ENCODE results near the gene NUDT3.
A peak's percentile ranks its signal among the peaks of the same experiment; 100 is the strongest.

Gene NUDT3

DNA sequence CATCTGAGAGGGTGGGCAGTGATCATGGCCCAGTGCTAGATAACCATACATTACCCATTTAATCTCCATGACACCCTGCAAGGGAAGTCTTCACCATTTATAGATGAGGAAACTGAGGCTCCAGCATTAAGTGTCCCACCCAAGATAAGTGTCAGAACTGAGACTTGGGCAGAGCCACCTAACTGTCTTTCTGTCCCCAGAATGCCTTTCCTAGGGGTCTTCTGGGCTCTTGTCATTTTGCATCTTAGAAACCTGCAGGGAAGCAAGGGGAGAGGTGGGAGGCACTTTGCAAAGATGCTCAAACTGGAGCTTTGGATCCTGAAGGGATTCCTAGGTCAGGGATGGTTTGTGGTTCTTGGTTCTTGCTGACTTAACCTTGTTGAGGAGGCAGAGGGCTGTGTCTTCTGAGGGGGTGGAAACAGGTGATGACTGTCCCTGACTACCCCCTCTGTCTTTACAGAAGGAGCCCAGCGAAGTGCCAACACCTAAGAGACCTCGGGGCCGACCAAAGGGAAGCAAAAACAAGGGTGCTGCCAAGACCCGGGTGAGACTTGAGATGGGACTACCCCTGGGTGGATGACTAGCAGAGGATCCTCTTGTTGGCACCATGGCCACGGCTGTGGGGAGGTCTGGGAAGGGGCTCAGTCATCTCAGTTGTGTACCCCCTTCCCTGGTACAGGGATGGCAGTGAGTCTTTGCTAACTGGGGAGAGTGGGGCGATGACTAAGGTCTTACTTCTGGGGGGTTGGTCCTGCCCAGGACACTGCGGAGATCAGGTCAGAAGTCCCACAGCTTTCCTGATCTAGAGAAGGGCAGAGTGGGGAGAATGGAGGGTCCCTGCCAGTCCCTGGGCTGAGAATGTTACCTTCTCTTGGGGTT, 150.0 kb downstream of the NUDT3 start:
- peaks cover 12 to 18% of the 10 kb centered on the region in 2 donors for H3K36me3 ChIP-seq (ENCODE audit: control insufficient read depth in 2 of 2, insufficient read depth in 2 of 2, low read length in 2 of 2)
- no peaks in the 10 kb centered on the region for H3K9me3 ChIP-seq (ENCODE audit: control insufficient read depth in 2 of 2, low read length in 2 of 2)
- no peak overlapping the region for H3K27ac ChIP-seq (ENCODE audit: low read depth in 2 of 2, low read length in 2 of 2)
- H3K9ac ChIP-seq (ENCODE audit: low read depth in 1 of 2, low read length in 2 of 2), result no peak overlapping the region
- H3K4me1 ChIP-seq (ENCODE audit: control insufficient read depth in 2 of 2, insufficient read depth in 2 of 2, low read length in 2 of 2), result peaks cover 9 to 15% of the 10 kb centered on the region in 2 donors
- H3K4me3 ChIP-seq (ENCODE audit: low read length in 2 of 2), result no peak overlapping the region
- no peaks in the 10 kb centered on the region for H3K27me3 ChIP-seq (ENCODE audit: control insufficient read depth in 2 of 2, insufficient read depth in 2 of 2, low read length in 2 of 2)

DNA sequence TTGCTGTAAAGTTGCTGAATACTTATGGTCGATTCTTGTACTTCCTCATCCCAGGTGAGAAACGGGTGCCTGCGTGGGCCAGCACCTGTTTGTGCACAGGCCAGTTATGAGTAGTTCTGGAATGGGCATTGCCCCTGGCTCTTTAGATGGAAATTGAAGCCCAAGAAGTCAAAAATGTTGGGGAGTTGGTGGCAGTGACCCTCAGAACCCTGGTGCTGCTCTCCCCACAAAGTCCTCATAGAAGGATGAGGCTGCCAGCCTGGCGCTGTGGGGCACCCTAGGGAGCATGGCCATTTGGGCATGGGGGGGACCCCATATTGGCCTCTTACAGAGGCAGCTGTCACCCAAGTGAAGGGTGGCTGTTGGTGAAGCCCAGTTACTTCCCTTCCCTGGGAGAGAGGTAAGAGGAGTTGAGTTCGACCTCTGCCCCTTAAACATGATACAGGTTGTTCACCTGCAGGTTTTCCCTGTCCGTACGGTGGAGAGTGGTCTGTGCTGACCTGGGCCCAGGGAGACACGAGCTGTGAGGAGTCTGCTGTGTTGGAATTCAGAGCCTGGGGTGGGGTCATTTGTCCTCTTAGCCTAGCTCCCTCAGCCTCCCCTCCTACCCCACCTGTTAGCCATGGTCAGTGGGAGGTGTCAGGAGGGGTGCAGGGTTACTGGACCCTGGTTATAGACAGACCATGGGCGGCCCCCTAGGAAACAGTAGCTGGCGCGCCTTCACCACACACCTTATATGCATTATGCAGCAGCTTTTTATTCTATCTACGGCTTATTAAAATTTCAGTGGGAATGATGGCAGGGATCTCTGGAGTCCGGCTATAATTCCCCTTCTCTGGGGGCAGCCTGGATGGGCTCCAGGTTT, 150.9 kb downstream of the NUDT3 start:
- H3K27ac ChIP-seq (ENCODE audit: low read depth in 2 of 2, low read length in 2 of 2), result no peak overlapping the region
- peaks cover 12 to 18% of the 10 kb centered on the region in 2 donors for H3K36me3 ChIP-seq (ENCODE audit: control insufficient read depth in 2 of 2, insufficient read depth in 2 of 2, low read length in 2 of 2)
- H3K9ac ChIP-seq (ENCODE audit: low read depth in 1 of 2, low read length in 2 of 2), result no peak overlapping the region
- no peaks in the 10 kb centered on the region for H3K27me3 ChIP-seq (ENCODE audit: control insufficient read depth in 2 of 2, insufficient read depth in 2 of 2, low read length in 2 of 2)
- H3K4me1 ChIP-seq (ENCODE audit: control insufficient read depth in 2 of 2, insufficient read depth in 2 of 2, low read length in 2 of 2), result peaks cover 9 to 15% of the 10 kb centered on the region in 2 donors
- no peak overlapping the region for H3K4me3 ChIP-seq (ENCODE audit: low read length in 2 of 2)
- H3K9me3 ChIP-seq (ENCODE audit: control insufficient read depth in 2 of 2, low read length in 2 of 2), result no peaks in the 10 kb centered on the region

DNA sequence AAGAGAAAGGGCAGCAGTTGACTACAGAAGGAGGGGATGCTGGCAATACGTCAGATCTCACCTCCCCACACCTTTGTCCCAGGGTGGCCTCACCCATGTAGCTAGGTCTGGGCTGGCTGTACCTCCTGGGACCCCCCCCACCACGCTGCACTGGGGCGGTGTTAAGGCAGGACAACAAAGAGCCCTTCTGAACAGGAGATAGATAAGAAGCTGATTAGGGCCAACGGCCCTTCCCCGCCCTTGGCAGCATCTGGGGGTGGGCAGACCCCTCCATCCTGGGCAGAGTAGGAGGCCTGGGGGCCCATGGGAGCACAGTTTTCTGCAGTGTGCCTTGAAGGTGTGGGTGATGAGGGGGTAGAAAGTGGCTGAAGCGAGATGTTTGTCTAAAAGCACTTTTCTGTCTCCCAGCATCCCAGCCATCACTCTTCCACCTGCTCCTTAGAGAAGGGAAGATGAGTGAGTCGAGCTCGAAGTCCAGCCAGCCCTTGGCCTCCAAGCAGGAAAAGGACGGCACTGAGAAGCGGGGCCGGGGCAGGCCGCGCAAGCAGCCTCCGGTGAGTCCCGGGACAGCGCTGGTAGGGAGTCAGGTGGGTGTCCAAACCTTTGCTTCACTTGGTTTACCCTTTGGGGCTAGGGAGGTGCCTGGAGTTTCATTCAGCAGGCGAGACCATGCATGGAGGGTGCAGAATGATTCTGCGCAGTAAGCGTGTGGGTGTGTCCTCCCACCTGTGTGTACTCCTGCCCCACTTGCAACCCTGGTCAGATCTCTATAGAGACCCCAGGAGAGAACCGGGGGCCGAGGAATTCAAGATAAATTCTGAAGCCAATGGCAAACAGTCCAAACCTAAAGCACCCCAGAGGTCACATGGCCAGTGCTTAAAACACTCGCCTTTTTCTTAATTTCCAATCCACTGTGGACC, 151.9 kb downstream of the NUDT3 start:
- H3K4me1 ChIP-seq (ENCODE audit: control insufficient read depth in 2 of 2, insufficient read depth in 2 of 2, low read length in 2 of 2), result peaks cover 9 to 15% of the 10 kb centered on the region in 2 donors
- peaks cover 12 to 18% of the 10 kb centered on the region in 2 donors for H3K36me3 ChIP-seq (ENCODE audit: control insufficient read depth in 2 of 2, insufficient read depth in 2 of 2, low read length in 2 of 2)
- no peak overlapping the region for H3K27ac ChIP-seq (ENCODE audit: low read depth in 2 of 2, low read length in 2 of 2)
- no peaks in the 10 kb centered on the region for H3K27me3 ChIP-seq (ENCODE audit: control insufficient read depth in 2 of 2, insufficient read depth in 2 of 2, low read length in 2 of 2)
- H3K4me3 ChIP-seq (ENCODE audit: low read length in 2 of 2), result no peak overlapping the region
- no peak overlapping the region for H3K9ac ChIP-seq (ENCODE audit: low read depth in 1 of 2, low read length in 2 of 2)
- no peaks in the 10 kb centered on the region for H3K9me3 ChIP-seq (ENCODE audit: control insufficient read depth in 2 of 2, low read length in 2 of 2)

DNA sequence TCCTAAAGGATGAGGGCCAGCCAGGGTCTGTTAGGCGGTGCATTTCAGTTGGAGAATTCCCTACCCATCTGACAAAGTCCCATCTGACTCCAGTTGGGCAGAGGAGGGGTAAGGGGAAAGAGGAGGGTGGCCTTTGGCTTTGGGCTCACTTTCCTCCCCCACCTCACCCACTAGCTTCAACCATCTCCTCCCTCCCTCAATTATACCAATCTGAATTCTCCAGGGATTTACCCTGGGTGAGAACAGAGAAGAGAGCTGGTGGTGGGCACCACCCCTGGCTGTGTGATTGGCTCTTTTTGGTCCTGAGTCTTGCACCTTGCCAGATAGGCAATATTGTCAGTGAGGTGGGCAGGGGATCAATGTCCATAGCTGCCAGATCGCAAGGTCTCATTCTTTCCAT, 152.6 kb downstream of the NUDT3 start:
- Histone ChIP-seq H3K4me1 (ENCODE audit: control insufficient read depth in 2 of 2, insufficient read depth in 2 of 2, low read length in 2 of 2) (peaks cover 9 to 15% of the 10 kb centered on the region in 2 donors), H3K9me3 (ENCODE audit: control insufficient read depth in 2 of 2, low read length in 2 of 2) (no peaks in the 10 kb centered on the region), H3K4me3 (ENCODE audit: low read length in 2 of 2) (no peak overlapping the region), H3K27me3 (ENCODE audit: control insufficient read depth in 2 of 2, insufficient read depth in 2 of 2, low read length in 2 of 2) (no peaks in the 10 kb centered on the region), H3K9ac (ENCODE audit: low read depth in 1 of 2, low read length in 2 of 2) (no peak overlapping the region), H3K36me3 (ENCODE audit: control insufficient read depth in 2 of 2, insufficient read depth in 2 of 2, low read length in 2 of 2) (peaks cover 12 to 18% of the 10 kb centered on the region in 2 donors), H3K27ac (ENCODE audit: low read depth in 2 of 2, low read length in 2 of 2) (no peak overlapping the region)

- Histone ChIP-seq H3K27ac (ENCODE audit: low read depth in 2 of 2, low read length in 2 of 2) (no peak overlapping the region), H3K9me3 (ENCODE audit: control insufficient read depth in 2 of 2, low read length in 2 of 2) (no peaks in the 10 kb centered on the region), H3K27me3 (ENCODE audit: control insufficient read depth in 2 of 2, insufficient read depth in 2 of 2, low read length in 2 of 2) (no peaks in the 10 kb centered on the region), H3K36me3 (ENCODE audit: control insufficient read depth in 2 of 2, insufficient read depth in 2 of 2, low read length in 2 of 2) (peaks cover 12 to 18% of the 10 kb centered on the region in 2 donors), H3K4me3 (ENCODE audit: low read length in 2 of 2) (no peak overlapping the region), H3K4me1 (ENCODE audit: control insufficient read depth in 2 of 2, insufficient read depth in 2 of 2, low read length in 2 of 2) (peaks cover 8 to 12% of the 10 kb centered on the region in 2 donors), H3K9ac (ENCODE audit: low read depth in 1 of 2, low read length in 2 of 2) (no peak overlapping the region)
Measured at GRCh38 chr6:34239500-34239825, 153.0 kb downstream of the NUDT3 start.

DNA sequence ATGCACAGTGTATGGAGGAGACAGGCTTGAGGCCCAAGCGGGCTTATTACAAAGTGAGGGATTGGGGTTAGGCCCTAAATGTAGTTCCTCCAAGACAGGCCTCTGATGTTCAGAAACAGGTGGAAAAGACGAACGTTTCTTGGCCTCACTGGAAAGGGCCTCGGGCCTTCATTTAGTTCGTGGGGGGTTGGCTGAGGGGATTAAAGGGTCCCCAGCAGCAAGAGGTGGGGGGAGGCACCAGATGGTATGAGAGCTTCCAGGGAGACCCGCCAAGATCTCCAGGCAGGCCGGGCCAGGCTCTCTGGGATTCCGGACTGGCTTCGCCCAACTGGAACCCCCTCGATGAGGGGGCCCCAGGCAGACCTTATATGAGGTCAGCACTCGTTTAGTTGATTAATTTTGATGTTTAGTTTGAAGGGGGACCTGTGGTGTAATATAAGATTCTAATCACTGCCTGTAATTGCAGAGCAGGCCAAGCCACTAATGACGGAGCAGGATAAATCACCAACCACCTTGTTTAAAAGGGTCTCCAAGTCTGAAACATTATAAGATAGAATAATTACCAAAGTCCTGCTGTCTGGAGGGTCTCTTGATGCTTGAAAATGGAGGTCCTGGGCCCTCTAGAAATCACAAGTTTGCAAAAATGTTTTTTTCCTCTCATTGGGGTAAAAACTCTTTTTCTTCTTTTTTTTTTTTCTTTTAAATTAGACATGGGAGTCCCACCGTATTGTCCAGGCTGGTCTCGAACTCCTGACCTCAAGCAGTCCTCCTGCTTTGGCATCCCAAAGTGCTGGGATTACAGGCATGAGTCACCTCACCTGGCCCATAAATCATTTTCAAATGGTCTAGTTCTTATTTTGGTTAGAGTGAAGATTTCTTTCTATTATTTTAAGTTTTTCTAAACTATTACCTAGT, 153.6 kb downstream of the NUDT3 start:
- Histone ChIP-seq H3K9ac (ENCODE audit: low read depth in 1 of 2, low read length in 2 of 2) (peak overlapping the region; percentile 52 to 73), H3K4me3 (ENCODE audit: low read length in 2 of 2) (peak overlapping the region; percentile 67), H3K36me3 (ENCODE audit: control insufficient read depth in 2 of 2, insufficient read depth in 2 of 2, low read length in 2 of 2) (peaks cover 12 to 18% of the 10 kb centered on the region in 2 donors), H3K27ac (ENCODE audit: low read depth in 2 of 2, low read length in 2 of 2) (no peak overlapping the region), H3K9me3 (ENCODE audit: control insufficient read depth in 2 of 2, low read length in 2 of 2) (no peaks in the 10 kb centered on the region), H3K4me1 (ENCODE audit: control insufficient read depth in 2 of 2, insufficient read depth in 2 of 2, low read length in 2 of 2) (peaks cover 5 to 9% of the 10 kb centered on the region in 2 donors), H3K27me3 (ENCODE audit: control insufficient read depth in 2 of 2, insufficient read depth in 2 of 2, low read length in 2 of 2) (no peaks in the 10 kb centered on the region)

GRCh38 chr6:34237722-34238584, 154.5 kb downstream of the NUDT3 start:
- Histone ChIP-seq H3K36me3 (ENCODE audit: control insufficient read depth in 2 of 2, insufficient read depth in 2 of 2, low read length in 2 of 2) (peaks cover 12 to 18% of the 10 kb centered on the region in 2 donors), H3K4me1 (ENCODE audit: control insufficient read depth in 2 of 2, insufficient read depth in 2 of 2, low read length in 2 of 2) (peaks cover 5 to 9% of the 10 kb centered on the region in 2 donors), H3K9ac (ENCODE audit: low read depth in 1 of 2, low read length in 2 of 2) (peak overlapping the region; percentile 72 to 73), H3K9me3 (ENCODE audit: control insufficient read depth in 2 of 2, low read length in 2 of 2) (no peaks in the 10 kb centered on the region), H3K27me3 (ENCODE audit: control insufficient read depth in 2 of 2, insufficient read depth in 2 of 2, low read length in 2 of 2) (no peaks in the 10 kb centered on the region), H3K27ac (ENCODE audit: low read depth in 2 of 2, low read length in 2 of 2) (peak overlapping the region; percentile 61 to 70), H3K4me3 (ENCODE audit: low read length in 2 of 2) (peak overlapping the region; percentile 67)

DNA sequence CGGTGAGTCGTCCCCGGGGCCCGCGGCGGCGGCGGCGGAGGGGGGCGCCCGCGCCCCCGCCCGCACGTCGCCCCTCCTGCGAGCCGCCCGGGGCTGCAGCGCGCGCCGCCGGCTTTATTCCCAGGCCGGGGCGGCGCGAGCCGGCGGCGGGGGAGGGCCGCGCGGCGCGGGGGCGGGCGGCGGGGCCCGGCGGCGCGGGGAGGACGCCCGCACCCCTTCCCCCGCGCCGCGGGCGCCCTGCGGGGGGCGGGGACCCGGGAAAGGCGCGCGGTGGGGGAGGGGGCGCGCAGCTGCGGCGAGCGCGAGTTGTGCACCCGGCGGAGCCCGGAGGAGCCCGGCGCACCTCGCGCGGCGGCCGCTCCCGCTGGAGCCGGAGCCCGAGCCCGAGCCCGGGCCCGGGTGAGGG, 155.2 kb downstream of the NUDT3 start:
- peak overlapping the region; percentile 72 to 73 for H3K9ac ChIP-seq (ENCODE audit: low read depth in 1 of 2, low read length in 2 of 2)
- no peaks in the 10 kb centered on the region for H3K27me3 ChIP-seq (ENCODE audit: control insufficient read depth in 2 of 2, insufficient read depth in 2 of 2, low read length in 2 of 2)
- no peaks in the 10 kb centered on the region for H3K9me3 ChIP-seq (ENCODE audit: control insufficient read depth in 2 of 2, low read length in 2 of 2)
- H3K27ac ChIP-seq (ENCODE audit: low read depth in 2 of 2, low read length in 2 of 2), result peak overlapping the region; percentile 61 to 98
- peak overlapping the region; percentile 72 to 75 for H3K4me3 ChIP-seq (ENCODE audit: low read length in 2 of 2)
- H3K4me1 ChIP-seq (ENCODE audit: control insufficient read depth in 2 of 2, insufficient read depth in 2 of 2, low read length in 2 of 2), result peaks cover 5 to 9% of the 10 kb centered on the region in 2 donors
- peaks cover 12% of the 10 kb centered on the region in 2 donors for H3K36me3 ChIP-seq (ENCODE audit: control insufficient read depth in 2 of 2, insufficient read depth in 2 of 2, low read length in 2 of 2)

All from mucosa of rectum (tissue), 2 donors.